ENCODE results near the gene C1orf216.
"Not testable (repeated sequence)": the region's sequence is repeated elsewhere in the genome, so short reads cannot be mapped to it uniquely, and the experiment has no call there.

C1orf216 gene

DNA sequence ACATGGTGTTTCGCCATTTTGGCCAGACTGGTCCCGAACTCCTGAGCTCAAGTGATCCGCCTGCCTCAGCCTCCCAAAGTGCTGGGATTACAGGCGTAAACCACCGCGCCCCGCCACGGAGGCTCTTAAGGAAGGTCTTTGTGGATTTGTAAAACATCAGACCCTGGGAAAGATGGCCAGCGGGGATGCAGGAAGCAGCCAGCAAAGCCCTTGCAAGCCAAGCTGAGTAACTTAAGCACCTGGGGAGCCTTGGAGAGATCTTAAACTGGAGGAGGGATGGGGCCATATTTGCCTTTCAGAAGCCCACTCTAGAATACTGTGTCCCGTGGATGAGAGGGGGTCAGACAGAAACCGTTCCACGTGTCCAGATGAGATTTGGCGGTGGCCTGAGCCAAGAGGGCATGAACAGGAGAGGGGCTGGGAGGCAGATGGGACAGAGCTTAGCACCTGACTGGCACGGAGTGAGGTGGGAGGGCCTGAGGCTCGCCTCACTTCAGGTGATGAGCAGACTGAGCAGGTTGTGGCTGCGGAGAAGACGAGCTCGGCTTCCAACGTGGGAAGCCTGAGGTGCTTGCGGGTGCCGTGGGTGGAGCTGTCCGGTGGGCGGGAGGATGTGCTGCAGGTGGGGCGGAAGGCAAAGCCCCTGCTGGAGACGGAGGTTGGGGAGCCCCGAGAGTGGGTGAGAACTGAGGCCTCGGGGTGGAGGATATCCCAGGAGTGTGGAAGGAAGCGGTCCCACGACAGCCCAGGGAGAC is 11.7 kb downstream of the C1orf216 start:
- no peak for DNase-seq

DNA sequence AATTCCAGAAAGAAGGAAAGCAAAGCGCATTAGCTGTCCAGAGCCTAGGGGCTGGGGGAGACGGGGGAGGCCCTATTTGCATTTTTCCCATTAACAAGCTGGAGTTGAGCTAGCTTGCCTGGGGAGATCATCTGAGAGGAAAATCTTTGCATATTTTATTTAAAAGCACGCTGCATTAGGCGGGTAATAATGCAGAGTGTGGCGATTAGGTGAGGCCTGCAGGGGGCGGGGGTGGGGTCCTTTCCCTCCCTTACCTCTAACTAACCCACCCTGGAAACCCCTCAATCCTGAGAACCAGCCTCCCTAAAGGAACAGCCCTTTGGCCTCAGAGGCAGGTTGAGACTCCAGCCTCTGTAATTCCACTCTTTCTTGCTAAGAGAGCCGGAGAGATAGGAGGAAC is 16.2 kb downstream of the C1orf216 start:
- no peak for DNase-seq

DNA sequence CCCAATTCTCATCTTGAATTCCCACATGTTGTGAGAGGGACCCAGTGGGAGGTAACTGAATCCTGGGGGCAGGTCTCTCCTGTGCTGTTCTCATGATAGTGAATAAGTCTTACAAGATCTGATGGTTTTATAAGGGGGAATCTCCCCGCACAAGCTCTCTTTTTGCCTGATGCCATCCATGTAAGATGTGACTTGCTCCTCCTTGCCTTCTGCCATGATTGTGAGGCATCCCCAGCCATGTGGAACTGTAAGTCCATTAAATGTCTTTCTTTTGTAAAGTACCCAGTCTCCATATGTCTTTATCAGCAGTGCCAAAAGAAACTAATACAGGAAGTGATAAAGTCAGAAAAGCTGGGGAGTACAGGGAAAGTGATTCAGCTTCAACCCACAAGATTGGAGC is 19.5 kb downstream of the C1orf216 start:
- not testable (repeated sequence) for DNase-seq

- DNase-seq: no peak
Measured at GRCh38 chr1:35692317-35692716, 26.4 kb downstream of the C1orf216 start.

DNA sequence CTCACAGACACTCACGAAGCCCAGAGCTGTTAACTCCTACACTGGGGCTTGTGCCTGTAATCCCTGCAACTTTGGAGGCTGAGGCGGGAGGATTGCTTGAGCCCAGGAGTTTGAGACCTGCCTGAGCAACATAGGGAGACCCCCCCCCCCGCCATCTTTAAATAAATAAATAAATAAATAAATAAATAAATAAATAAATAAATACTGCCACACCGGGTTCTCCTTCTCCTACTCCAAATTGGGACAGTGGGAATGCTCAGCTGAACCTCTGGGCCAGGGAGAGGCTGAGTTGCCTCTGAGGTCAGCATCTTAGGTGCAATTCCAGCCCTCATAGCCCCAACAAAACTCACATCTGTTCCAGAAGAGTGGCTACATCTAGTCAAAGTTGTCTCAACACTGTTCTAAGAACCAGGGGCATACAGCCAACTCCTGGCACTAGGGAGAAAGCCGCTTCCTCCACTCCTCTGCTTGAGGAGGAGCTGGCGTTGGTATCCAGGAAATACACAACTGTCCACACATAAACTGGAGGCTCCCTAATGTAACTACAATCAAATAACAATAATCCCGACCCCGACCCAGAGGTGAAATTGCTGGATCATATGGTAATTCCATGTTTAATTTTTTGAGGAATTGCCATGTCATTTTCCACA is 27.0 kb downstream of the C1orf216 start:
- DNase-seq: no peak

DNA sequence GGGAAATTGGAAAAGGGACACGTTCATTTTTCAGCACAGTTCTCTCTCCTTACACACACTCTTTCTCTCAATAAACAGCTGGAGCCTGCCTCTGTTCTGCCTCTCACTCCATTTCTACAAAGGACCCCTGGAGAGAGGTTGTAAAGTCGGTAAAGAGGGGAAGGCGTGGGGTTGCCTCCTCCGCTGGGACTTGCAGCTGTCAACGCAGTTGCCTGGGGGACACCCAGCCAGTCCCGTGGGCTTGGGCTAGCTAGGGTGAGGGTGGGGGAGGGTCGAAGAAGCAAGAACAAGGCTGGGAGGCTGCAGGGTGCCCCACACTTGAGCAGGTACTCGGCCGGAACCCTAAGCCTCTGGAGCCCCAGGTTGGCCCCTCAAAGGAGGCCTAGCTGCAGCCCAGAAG is 27.6 kb downstream of the C1orf216 start:
- no peak for DNase-seq

- not testable (repeated sequence) for DNase-seq
Measured at GRCh38 chr1:35690103-35690502, 28.6 kb downstream of the C1orf216 start.

DNA sequence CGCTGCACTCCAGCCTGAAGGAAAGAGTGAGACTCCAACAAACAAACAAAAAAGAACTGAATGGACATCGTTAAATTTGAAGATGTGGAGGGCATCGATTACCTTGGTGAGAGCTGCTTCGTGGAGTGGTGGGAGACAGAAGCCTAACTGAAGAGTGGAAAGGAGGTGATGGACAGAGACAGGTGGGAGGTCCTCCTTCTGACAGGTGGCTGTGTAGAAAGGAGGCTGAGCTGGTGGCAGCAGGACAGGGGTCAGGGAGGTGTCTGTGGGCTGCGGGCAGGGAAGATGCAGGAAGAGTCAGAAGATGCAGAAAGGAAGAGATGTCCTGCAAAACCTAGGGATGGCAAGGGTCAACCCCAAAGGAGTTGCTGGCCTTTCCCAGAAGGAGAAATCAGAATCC is 30.5 kb downstream of the C1orf216 start:
- no peak for DNase-seq

DNA sequence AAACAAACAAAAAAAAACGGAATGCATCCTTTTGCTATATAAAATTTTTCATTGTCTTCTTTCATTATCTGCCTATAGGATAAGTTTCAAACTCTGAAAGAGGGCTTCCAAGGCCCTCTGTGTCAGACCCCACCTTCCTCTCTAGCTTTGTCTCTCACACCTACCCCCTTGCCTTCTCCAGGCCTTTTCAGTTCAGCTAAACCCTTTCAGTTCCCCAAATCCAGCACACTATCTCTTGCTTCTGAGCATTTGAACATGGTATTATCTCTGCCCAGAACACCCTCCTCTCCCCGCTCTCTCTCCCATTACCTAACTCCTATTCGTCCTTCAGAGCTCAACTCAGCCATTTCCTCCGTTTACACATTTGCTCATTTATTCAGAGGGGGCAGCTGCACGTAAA is 35.7 kb downstream of the C1orf216 start:
- peak; percentile 72 for DNase-seq

- no peak for DNase-seq
Measured at GRCh38 chr1:35680271-35680670, 38.4 kb downstream of the C1orf216 start.

GRCh38 chr1:35675773-35676172 is 42.9 kb downstream of the C1orf216 start:
- DNase-seq: no peak

- DNase-seq: no peak
Measured at GRCh38 chr1:35674111-35674510, 44.6 kb downstream of the C1orf216 start.

DNA sequence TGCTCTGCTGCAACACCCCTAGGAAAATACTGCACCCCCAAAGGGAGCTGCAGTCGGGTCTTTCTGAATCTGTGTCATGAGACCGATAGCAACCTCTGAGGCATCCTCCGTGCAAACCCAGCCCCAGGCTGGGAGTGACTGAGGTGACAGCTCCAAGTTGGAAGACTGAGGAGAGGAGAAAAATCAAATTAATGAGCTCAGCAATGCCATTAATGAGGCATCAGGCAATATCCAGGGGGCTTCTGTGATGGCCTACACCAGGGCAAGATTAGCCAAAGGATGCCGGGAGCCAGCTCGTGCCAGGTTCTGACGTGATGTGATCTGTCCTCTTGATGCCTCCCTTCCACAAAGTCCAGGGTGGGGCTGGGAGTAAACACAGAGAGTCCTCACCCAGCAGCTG is 46.6 kb downstream of the C1orf216 start:
- DNase-seq: no peak

DNA sequence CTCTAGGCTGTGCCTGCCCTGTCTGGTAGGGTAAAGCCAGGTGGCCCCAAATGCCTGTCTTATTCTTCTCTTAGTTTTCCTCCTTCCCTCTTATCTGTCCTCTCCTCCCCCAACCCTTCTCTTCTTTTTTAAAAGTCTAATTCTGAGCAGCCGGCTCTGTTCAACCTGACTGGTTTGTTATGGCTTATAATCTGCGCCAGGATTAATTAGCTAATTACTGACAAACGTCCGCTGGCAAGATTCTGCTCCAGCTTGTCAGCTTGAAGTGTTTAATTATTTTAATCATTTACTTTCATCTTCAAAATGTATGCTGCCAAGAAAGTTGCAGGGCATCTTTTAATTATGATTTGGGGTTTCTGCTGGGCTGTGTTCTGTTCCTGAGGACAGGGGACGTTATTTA is 50.2 kb downstream of the C1orf216 start:
- DNase-seq: no peak

DNA sequence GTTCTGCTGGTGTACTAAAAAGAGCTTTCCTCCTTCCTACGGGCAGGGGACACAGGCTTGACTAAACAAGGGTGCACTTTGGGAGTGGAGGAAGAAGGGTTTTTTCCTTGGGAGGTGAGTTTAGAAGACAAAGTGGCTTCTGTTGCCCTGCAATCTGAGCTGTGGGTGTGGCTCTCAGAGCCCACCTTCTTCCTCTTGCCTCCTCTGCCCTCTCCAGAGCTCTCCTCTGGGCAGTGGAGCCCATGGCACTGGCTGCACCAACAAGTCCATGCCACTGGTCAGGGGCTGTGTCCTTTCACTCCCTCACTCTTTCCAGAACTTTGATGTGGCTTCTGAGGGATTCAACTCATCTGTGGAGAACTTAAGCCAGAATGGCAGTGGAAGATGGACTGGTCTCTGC is 51.8 kb downstream of the C1orf216 start:
- DNase-seq: no peak

DNA sequence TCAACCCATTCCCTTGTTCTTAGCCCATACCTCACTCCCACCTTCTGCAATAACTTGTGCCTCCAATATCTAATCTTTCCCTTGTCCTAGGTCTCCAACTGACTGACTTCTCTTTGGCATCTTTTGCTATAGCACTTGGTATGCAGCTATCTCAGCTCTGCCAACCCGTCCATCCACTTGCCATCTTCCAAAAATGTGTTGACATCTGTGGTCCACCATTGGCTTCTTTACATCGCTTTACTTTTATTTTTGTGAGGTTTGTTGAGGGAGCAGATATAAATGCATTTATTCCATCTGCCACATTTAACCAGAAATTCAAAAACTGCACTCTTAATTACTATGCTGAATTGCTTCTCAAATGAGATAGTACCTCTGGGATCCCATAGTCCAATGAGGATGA is 52.5 kb downstream of the C1orf216 start:
- DNase-seq: no peak
